Endothelial cell of umbilical vein (primary cell): ENCODE results near the gene ORAI3. TPM values are rescaled to one million over a fixed set of nuclear protein-coding genes. Genes with fewer than 3 reads are reported as not detected.

Experiments used
- BruUV-seq: library from RNA; stranded (reverse); fragments of 400-500 nt; replicated peaks from 2 replicates; lab custom pipeline; 2021; lab: Mats Ljungman, UMichigan
- CTCF ChIA-PET: fragments of 300-600, 350-600 bp; sonication (Branson Sonifier 250); formaldehyde crosslinking; loops from one replicate; lab custom pipeline; 2021; ENCODE audit warnings: antibody characterized with exemption, inconsistent platforms; lab: Charles Lee
- POLR2A ChIA-PET: fragments of 300-600, 350-600 bp; sonication (Branson Sonifier 250); formaldehyde crosslinking; loops from one replicate; lab custom pipeline; 2021; ENCODE audit warnings: antibody characterized with exemption, inconsistent platforms; lab: Charles Lee
- DNase-seq: peaks from one replicate; pipeline ENCODE4 v3.0.0-alpha.2; 2011; ENCODE audit warnings: low read depth, low spot score
- FAIRE-seq: peaks from 2 replicates; lab custom pipeline; 2011; peaks lifted over from hg19 to GRCh38; lab: Jason Lieb, UNC
- H2AFZ ChIP-seq: 2 replicates; pipeline ENCODE4 v1.6.0; 2012; ENCODE audit warnings: low read depth, low read length, control low read depth, inconsistent platforms
- H3K27ac ChIP-seq: 2 replicates; pipeline ENCODE4 v1.5.1; 2011; ENCODE audit warnings: low read depth, mild to moderate bottlenecking, control low read depth, low read length, moderate library complexity; ENCODE audit not compliant: insufficient read depth
- H3K27me3 ChIP-seq, 2 experiments: 2 replicates each; pipeline versions ENCODE4 v1.6.0 to v1.6.1; 2011; ENCODE audit warnings: low read length in 2 of 2, mixed read lengths in 1 of 2; ENCODE audit not compliant: control insufficient read depth in 2 of 2, insufficient read depth in 2 of 2
- H3K36me3 ChIP-seq, 2 experiments: 2 replicates in 1 of 2; 3 replicates in 1 of 2; pipeline ENCODE4 v1.5.1; 2011; ENCODE audit warnings: low read length in 2 of 2, mild to moderate bottlenecking in 1 of 2, moderate library complexity in 1 of 2; ENCODE audit not compliant: control insufficient read depth in 2 of 2, insufficient read depth in 2 of 2; ENCODE audit errors: extremely low read depth in 1 of 2
- H3K4me1 ChIP-seq: 3 replicates; pipeline ENCODE4 v1.5.1; 2011; ENCODE audit warnings: mild to moderate bottlenecking, low read length; ENCODE audit not compliant: control insufficient read depth, insufficient read depth; ENCODE audit errors: extremely low read depth
- H3K4me2 ChIP-seq: 2 replicates; pipeline ENCODE4 v1.6.1; 2011; ENCODE audit warnings: low read length, control low read depth, mixed read lengths; ENCODE audit not compliant: insufficient read depth
- H3K4me3 ChIP-seq, 3 experiments: fragments of 200-600 bp in 1 of 3; sonication (generic), shearing (Covaris generic) in 1 of 3; replicated peaks in 1 of 3; 2 replicates each; pipeline ENCODE4 v1.5.1; 2011 to 2016; ENCODE audit warnings: control low read depth in 3 of 3, low read length in 3 of 3, mild to moderate bottlenecking in 2 of 3, inconsistent platforms in 1 of 3, low read depth in 1 of 3, moderate library complexity in 1 of 3; ENCODE audit not compliant: insufficient read depth in 1 of 3
- H3K79me2 ChIP-seq: 2 replicates; pipeline ENCODE4 v1.6.0; 2012; ENCODE audit warnings: low read length, inconsistent platforms; ENCODE audit not compliant: control insufficient read depth, insufficient read depth
- H3K9ac ChIP-seq: replicated peaks from 2 replicates; pipeline ENCODE3; 2011; ENCODE audit warnings: low read length, control low read depth; ENCODE audit not compliant: insufficient read depth; ENCODE audit errors: extremely low read depth
- H3K9me1 ChIP-seq: replicated peaks from 3 replicates; pipeline ENCODE4 v1.6.0; 2011; ENCODE audit warnings: mild to moderate bottlenecking, low read length; ENCODE audit not compliant: control insufficient read depth, insufficient read depth; ENCODE audit errors: extremely low read depth
- H3K9me3 ChIP-seq: replicated peaks from 2 replicates; pipeline ENCODE4 v1.5.1; 2012; ENCODE audit warnings: low read length, inconsistent platforms; ENCODE audit not compliant: control insufficient read depth, insufficient read depth
- H4K20me1 ChIP-seq: replicated peaks from 2 replicates; pipeline ENCODE3; 2011; ENCODE audit warnings: mild to moderate bottlenecking, low read length; ENCODE audit not compliant: control insufficient read depth, insufficient read depth; ENCODE audit errors: extremely low read depth
- EZH2 ChIP-seq: IDR thresholded peaks from 2 replicates; pipeline ENCODE4 v1.6.1; 2012; ENCODE audit warnings: borderline replicate concordance, low read depth, mild to moderate bottlenecking, moderate library complexity, low read length, inconsistent platforms; ENCODE audit not compliant: severe bottlenecking
- FOS ChIP-seq: IDR thresholded peaks from 2 replicates; pipeline ENCODE4 v1.6.1; 2011; ENCODE audit warnings: mild to moderate bottlenecking, low read length, moderate library complexity, borderline replicate concordance; ENCODE audit not compliant: insufficient read depth
- GATA2 ChIP-seq: IDR thresholded peaks from 2 replicates; pipeline ENCODE4 v1.7.0; 2011; ENCODE audit warnings: low read depth, mild to moderate bottlenecking, moderate library complexity, mixed read lengths, low read length; ENCODE audit not compliant: insufficient read length, insufficient read depth
- JUN ChIP-seq: IDR thresholded peaks from 2 replicates; pipeline ENCODE4 v1.6.1; 2011; ENCODE audit warnings: borderline replicate concordance, low read depth; ENCODE audit not compliant: insufficient read length, insufficient read depth
- MYC ChIP-seq: IDR thresholded peaks from one replicate; pipeline ENCODE4 v1.6.1; 2011; ENCODE audit warnings: mild to moderate bottlenecking, low read depth, low read length
- POLR2A ChIP-seq: IDR thresholded peaks from 2 replicates; pipeline ENCODE4 v1.6.1; 2012; ENCODE audit warnings: low read depth, mild to moderate bottlenecking, control low read depth, low read length
- POLR2AphosphoS5 ChIP-seq: IDR thresholded peaks from 2 replicates; pipeline ENCODE4 v1.6.1; 2012; ENCODE audit warnings: low read depth, mild to moderate bottlenecking, control low read depth, low read length, moderate library complexity; ENCODE audit not compliant: insufficient read depth
- dilution Hi-C: fragments of 300-500 bp; cut with MboI; formaldehyde crosslinking; loops from one replicate; pipeline ENCODE4 v1.15.0; 2019; ENCODE audit warnings: low sequenced_read_pairs; ENCODE audit not compliant: extremely low pct_ligation_motif_present
- intact Hi-C: fragments of 100-400 bp; cut with micrococcal nuclease; formaldehyde crosslinking; loops from one replicate; pipeline ENCODE4 v1.10.0; 2022
- polyA plus RNA-seq, 4 experiments: library from polyadenylated mRNA; depleted of rRNA in 3 of 4; stranded (reverse) in 3 of 4; unstranded in 1 of 4; fragments of >200 nt; gene quantifications; 2 replicates each; pipeline versions ENCODE4 v1.2.1 to v1.2.3, GENCODE V29; 2011 to 2012; ENCODE audit warnings: missing spikeins in 1 of 4
- total RNA-seq: library from RNA; stranded (reverse); gene quantifications from 2 replicates; pipeline ENCODE4 v1.2.3, GENCODE V29; 2021
- TF ChIP-seq, protein P1 (sequence below): IDR thresholded peaks from 2 replicates; pipeline ENCODE4 v1.6.1; 2011; ENCODE audit not compliant: insufficient read depth, insufficient read length
- TF ChIP-seq, protein P2 (sequence below), 2 donors: IDR thresholded peaks; 1 replicate in 1 of 2; 2 replicates in 1 of 2; pipeline ENCODE4 v1.5.1; 2011; ENCODE audit warnings: low read length in 2 of 2, mild to moderate bottlenecking in 2 of 2, moderate library complexity in 2 of 2, control low read depth in 1 of 2, inconsistent platforms in 1 of 2, low read depth in 1 of 2; ENCODE audit not compliant: insufficient read depth in 1 of 2; ENCODE audit errors: extremely low read depth in 1 of 2

The ORAI3 gene
- total and polyA plus RNA-seq, 2 donors (not counting 3 experiments of a cell fraction or from before 2014, with no cell fraction given), result 17.6 to 25.4 TPM

DNA sequence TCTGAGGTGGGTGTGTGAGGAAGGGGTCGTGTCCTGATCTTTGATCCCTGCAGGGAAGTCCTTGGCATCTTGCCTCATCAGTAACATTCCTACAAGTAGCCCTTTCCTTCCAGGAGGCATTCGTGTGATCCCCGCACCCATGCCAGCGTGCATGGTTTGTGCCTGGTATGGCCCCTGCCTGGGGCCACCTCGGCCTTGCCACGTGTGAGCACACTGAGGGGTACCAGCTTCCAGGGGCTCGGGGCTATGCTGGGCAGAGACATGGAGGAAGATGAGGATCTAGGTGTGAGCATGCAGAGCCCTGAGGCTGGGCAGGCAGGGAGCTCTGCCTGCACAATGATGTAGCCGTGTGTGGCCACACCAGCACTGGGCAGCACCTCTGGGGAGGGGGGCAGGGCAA is 42.2 kb downstream of the ORAI3 start:
- Histone ChIP-seq H3K4me1 (no peaks in the 10 kb centered on the region), H3K27me3 (no peaks in the 10 kb centered on the region), H3K4me3 (no peak overlapping the region), H3K36me3 (no peaks in the 10 kb centered on the region), H3K9me1 (no peaks in the 10 kb centered on the region), H3K27ac (no peak overlapping the region), H3K9me3 (no peaks in the 10 kb centered on the region), H3K9ac (no peak overlapping the region), H3K79me2 (no peaks in the 10 kb centered on the region), H4K20me1 (no peaks in the 10 kb centered on the region), H3K4me2 (no peak overlapping the region), H2AFZ (no peak overlapping the region)
- FAIRE-seq, result no peak
- intact Hi-C loops (no loop called here), dilution Hi-C loops (no loop called here)
- ChIA-PET POLR2A (no interaction called here), CTCF (no interaction called here)
- no peak for DNase-seq
- no TSS peak for BruUV-seq
- TF ChIP-seq POLR2AphosphoS5 (no peak), JUN (no peak), GATA2 (no peak), FOS (no peak), MYC (no peak), POLR2A (no peak), EZH2 (no peak)
- TF ChIP-seq, protein P1, sequence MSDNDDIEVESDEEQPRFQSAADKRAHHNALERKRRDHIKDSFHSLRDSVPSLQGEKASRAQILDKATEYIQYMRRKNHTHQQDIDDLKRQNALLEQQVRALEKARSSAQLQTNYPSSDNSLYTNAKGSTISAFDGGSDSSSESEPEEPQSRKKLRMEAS, result no peak
- TF ChIP-seq, protein P2, sequence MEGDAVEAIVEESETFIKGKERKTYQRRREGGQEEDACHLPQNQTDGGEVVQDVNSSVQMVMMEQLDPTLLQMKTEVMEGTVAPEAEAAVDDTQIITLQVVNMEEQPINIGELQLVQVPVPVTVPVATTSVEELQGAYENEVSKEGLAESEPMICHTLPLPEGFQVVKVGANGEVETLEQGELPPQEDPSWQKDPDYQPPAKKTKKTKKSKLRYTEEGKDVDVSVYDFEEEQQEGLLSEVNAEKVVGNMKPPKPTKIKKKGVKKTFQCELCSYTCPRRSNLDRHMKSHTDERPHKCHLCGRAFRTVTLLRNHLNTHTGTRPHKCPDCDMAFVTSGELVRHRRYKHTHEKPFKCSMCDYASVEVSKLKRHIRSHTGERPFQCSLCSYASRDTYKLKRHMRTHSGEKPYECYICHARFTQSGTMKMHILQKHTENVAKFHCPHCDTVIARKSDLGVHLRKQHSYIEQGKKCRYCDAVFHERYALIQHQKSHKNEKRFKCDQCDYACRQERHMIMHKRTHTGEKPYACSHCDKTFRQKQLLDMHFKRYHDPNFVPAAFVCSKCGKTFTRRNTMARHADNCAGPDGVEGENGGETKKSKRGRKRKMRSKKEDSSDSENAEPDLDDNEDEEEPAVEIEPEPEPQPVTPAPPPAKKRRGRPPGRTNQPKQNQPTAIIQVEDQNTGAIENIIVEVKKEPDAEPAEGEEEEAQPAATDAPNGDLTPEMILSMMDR (IDR thresholded peaks at IDR 0.05; ENCODE audit: extremely low read depth in 1 of 2, insufficient read depth in 1 of 2, low read depth in 1 of 2, low read length in 2 of 2), result no peak
